ENCODE data around the gene ARAP1. TPM values are rescaled to one million over a fixed set of nuclear protein-coding genes. Genes with fewer than 3 reads are reported as not detected.

ARAP1 gene
- total RNA-seq, 1 experiment from 2014 or later: 76.1 TPM

DNA sequence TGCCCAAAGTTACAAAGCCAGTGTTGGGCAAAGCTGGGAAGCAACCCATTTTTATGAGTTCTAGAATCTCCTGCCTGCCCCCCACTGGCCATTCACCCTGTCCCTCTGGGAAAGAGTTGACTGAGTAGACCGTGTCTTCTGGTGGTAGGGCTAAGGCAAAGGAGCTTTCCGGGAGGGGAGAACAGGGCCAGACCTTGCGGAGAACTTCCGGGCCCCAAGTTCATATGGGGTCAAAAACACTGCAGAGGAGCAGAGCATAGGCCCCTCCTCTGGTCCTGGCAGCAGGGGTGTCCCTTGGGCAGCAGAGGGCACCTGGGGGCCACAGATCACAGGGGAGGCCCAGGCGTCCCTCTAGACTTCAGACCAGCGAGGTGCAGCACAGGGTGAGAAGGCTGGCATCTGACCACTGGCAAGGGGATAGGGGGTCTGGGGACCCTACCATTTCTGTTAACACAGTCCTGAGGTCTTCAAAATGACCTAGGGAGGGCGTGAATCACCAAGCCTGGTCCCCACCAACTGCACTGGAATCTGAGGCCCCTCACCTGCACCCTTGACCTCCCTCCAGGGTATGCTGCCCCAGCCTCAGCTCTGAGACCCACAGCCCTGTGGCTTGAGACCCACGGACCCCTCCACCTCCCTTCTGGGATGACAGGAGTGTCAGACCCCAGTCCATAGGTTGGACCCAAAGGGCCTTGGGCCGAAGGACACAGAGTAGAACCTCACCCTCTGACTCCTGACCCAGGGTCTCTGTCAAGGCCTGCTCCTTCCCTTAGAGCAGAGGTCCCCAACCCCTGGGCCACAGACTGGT, 1.3 kb upstream of the ARAP1 start:
- H3K27ac ChIP-seq (ENCODE audit: low read length): no peak overlapping the region

DNA sequence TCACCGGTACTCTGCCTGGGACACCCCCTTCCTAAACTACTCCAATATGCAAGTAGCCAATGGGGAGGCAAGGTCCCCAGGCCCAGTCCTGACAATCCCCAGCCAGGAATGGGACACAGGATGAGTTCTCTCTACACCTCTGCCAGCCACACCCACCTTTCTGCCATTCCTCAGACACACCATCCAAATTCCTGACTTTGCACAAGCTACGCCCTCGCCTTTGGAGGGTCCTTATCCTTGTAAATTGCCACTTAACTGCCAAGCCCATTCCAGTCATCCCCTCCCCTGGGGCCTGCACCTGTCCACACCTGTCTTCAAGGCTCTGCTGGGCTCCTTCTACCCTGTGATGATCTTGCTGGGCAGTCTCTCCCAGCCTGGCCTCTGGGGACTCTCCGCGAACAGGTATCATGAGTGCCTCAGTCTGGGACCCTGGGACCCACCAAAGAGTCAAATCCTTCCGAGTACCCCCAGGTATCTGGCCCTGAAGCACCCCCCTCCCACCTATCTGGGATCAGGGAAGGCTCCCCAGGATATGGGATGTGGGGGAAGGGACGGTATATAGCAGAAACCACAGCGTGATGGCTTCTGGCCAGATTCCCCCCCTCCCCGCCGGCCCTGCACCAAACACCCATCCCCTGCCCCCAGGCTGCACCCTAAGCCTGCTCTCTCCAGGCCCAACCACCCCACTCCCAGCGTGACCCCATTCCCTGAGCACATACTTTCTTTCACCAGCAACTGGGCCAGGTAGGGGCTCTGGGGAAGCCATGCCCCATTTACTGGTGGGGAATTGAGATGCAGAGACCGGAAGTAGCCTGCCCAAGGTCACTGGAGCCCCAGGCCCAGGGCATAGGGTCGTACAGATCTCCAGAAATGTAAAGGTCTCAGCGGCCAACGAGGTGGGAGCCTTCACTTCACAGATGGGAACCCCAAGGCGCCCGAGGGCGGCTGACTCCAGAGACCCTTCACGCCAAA, 806 bp downstream of the ARAP1 start:
- Histone ChIP-seq H3K27ac (ENCODE audit: low read length) (peak overlapping the region; percentile 90), H3K4me1 (ENCODE audit: low read length) (peaks cover 48% of the 10 kb centered on the region), H3K9ac (ENCODE audit: low read length) (peak overlapping the region; percentile 86), H3K27me3 (ENCODE audit: low read length) (no peaks in the 10 kb centered on the region), H3K4me3 (ENCODE audit: low read length) (peak overlapping the region; percentile 77), H3K4me2 (ENCODE audit: low read depth, low read length, poor library complexity, severe bottlenecking) (peak overlapping the region; percentile 85), H3K79me2 (ENCODE audit: low read length) (peaks cover 56% of the 10 kb centered on the region), H4K20me1 (ENCODE audit: insufficient read depth, low read depth, low read length) (peaks cover 21% of the 10 kb centered on the region; the same call in 1 of the 2 replicates), H3K36me3 (ENCODE audit: insufficient read depth, low read length) (no peaks in the 10 kb centered on the region), H3K9me2 (replicated peaks; ENCODE audit: insufficient read depth, low read length) (no peaks in the 10 kb centered on the region), H2AFZ (ENCODE audit: low read length) (no peak overlapping the region; the same call in 1 of the 2 replicates), H3K9me3 (ENCODE audit: low read length) (no peaks in the 10 kb centered on the region)
- peak; percentile 54 for DNase-seq

More for the DNA sequence above, 1.3 kb upstream of the ARAP1 start:
- H3K36me3 ChIP-seq (ENCODE audit: insufficient read depth, low read length): no peaks in the 10 kb centered on the region
- no peak overlapping the region for H2AFZ ChIP-seq (ENCODE audit: low read length)
- H3K9me3 ChIP-seq (ENCODE audit: low read length): no peaks in the 10 kb centered on the region
- H3K4me1 ChIP-seq (ENCODE audit: low read length): peaks cover 34% of the 10 kb centered on the region
- H3K27me3 ChIP-seq (ENCODE audit: low read length): no peaks in the 10 kb centered on the region
- peaks cover 21% of the 10 kb centered on the region; the same call in 1 of the 2 replicates for H4K20me1 ChIP-seq (ENCODE audit: insufficient read depth, low read depth, low read length)
- H3K9ac ChIP-seq (ENCODE audit: low read length): no peak overlapping the region
- peaks cover 37% of the 10 kb centered on the region for H3K79me2 ChIP-seq (ENCODE audit: low read length)
- no peak overlapping the region for H3K4me3 ChIP-seq (ENCODE audit: low read length)
- no peaks in the 10 kb centered on the region for H3K9me2 ChIP-seq (replicated peaks; ENCODE audit: insufficient read depth, low read length)
- no peak for DNase-seq
- no peak overlapping the region for H3K4me2 ChIP-seq (ENCODE audit: low read depth, low read length, poor library complexity, severe bottlenecking)

DNA sequence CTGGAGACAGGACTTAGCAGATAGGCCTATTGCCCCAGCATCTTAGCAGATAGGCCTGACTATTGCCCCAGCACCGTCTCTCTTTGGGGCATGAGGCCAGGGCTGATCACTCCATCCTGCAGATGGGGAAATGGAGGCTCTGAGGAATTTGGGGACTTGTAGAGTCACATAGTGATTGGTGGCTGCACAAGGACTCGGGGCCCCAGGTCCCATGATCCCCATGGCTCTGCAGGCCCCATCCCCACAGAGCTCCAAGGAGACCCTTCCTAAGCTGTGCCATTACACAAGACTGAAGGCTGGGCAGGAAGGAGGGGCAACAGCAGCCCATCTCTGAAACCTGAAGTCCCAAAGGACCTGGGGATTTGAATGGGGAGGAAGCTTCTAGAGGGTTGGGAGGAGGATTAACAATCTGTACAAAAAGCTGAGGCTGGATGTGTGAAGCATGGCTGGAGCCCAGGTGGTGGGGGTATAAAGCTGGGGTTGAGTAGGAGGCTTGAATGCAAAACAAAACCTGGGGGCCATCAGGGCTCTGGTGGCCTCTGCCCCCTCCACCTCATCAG, 1.6 kb downstream of the ARAP1 start:
- H3K79me2 ChIP-seq (ENCODE audit: low read length): peaks cover 64% of the 10 kb centered on the region
- no peak overlapping the region for H2AFZ ChIP-seq (ENCODE audit: low read length)
- DNase-seq: peak; percentile 82
- no peaks in the 10 kb centered on the region for H3K27me3 ChIP-seq (ENCODE audit: low read length)
- peaks cover 21% of the 10 kb centered on the region; the same call in 1 of the 2 replicates for H4K20me1 ChIP-seq (ENCODE audit: insufficient read depth, low read depth, low read length)
- H3K4me1 ChIP-seq (ENCODE audit: low read length): peaks cover 56% of the 10 kb centered on the region
- H3K9ac ChIP-seq (ENCODE audit: low read length): peak overlapping the region; percentile 86
- H3K36me3 ChIP-seq (ENCODE audit: insufficient read depth, low read length): no peaks in the 10 kb centered on the region
- no peaks in the 10 kb centered on the region for H3K9me3 ChIP-seq (ENCODE audit: low read length)
- H3K27ac ChIP-seq (ENCODE audit: low read length): peak overlapping the region; percentile 90
- peak overlapping the region; percentile 77 for H3K4me3 ChIP-seq (ENCODE audit: low read length)
- no peaks in the 10 kb centered on the region for H3K9me2 ChIP-seq (replicated peaks; ENCODE audit: insufficient read depth, low read length)
- peak overlapping the region; percentile 85 for H3K4me2 ChIP-seq (ENCODE audit: low read depth, low read length, poor library complexity, severe bottlenecking)

DNA sequence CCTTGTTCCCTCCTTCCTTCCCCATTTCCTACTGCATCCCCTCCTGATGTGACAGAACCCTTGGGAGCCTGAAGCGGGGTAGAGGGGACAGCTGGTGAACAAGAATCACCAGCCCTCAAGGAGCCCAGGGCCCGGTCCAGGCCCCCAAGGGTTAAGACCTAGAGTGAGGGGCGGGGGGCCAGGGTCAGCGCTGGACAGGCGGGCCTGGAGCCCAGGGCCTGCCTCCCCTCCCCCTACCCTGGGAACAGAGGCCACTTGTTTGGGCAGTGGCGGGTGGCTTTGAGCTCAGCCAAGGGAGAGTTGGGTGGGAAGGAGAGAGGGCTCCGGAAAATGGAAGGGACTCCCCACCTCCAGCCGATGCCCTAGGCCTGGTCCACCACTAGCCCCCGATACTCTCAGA, 2.1 kb downstream of the ARAP1 start:
- H3K4me2 ChIP-seq (ENCODE audit: low read depth, low read length, poor library complexity, severe bottlenecking): peak overlapping the region; percentile 85
- no peaks in the 10 kb centered on the region for H3K9me2 ChIP-seq (replicated peaks; ENCODE audit: insufficient read depth, low read length)
- no peaks in the 10 kb centered on the region for H3K27me3 ChIP-seq (ENCODE audit: low read length)
- no peak for DNase-seq
- H3K79me2 ChIP-seq (ENCODE audit: low read length): peaks cover 67% of the 10 kb centered on the region
- H3K9ac ChIP-seq (ENCODE audit: low read length): no peak overlapping the region; the same call in 1 of the 2 replicates
- peak overlapping the region; percentile 90 for H3K27ac ChIP-seq (ENCODE audit: low read length)
- peaks cover 60% of the 10 kb centered on the region for H3K4me1 ChIP-seq (ENCODE audit: low read length)
- no peak overlapping the region for H3K4me3 ChIP-seq (ENCODE audit: low read length)
- no peaks in the 10 kb centered on the region for H3K36me3 ChIP-seq (ENCODE audit: insufficient read depth, low read length)
- H4K20me1 ChIP-seq (ENCODE audit: insufficient read depth, low read depth, low read length): peaks cover 21% of the 10 kb centered on the region; the same call in 1 of the 2 replicates
- H3K9me3 ChIP-seq (ENCODE audit: low read length): no peaks in the 10 kb centered on the region
- no peak overlapping the region for H2AFZ ChIP-seq (ENCODE audit: low read length)

DNA sequence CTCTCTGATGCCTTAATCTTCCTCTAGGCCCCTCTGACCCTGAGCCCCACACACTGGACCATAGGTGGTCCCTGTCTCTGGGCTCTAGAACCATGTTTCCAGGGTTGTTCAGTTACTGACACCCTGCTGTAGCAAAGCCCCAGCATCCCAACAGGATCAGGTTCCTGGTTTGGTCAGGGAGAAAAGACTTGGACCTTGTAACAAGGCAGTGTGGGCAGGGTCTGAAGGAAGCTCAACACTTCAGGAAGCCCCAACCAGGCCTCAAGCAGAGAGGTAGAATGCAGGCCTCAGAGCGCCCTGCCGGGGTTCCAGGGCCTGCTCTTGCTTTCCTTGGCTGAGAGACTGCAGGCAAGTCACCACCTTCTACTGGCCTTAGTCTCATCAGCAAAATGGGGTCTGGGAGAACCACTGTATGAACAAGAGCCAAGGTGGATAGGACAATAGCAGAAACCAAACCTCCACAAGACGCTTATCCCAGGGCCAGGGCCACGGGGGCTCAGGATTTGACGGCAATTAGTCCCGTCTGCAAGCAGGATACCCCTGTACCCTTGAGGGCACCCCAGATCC, 4.8 kb downstream of the ARAP1 start:
- no peak for DNase-seq
- H2AFZ ChIP-seq (ENCODE audit: low read length): no peak overlapping the region
- H3K36me3 ChIP-seq (ENCODE audit: insufficient read depth, low read length): no peaks in the 10 kb centered on the region
- H3K9me3 ChIP-seq (ENCODE audit: low read length): no peaks in the 10 kb centered on the region
- peaks cover 33% of the 10 kb centered on the region; the same call in 1 of the 2 replicates for H4K20me1 ChIP-seq (ENCODE audit: insufficient read depth, low read depth, low read length)
- no peak overlapping the region for H3K9ac ChIP-seq (ENCODE audit: low read length)
- H3K4me2 ChIP-seq (ENCODE audit: low read depth, low read length, poor library complexity, severe bottlenecking): no peak overlapping the region
- peaks cover 77% of the 10 kb centered on the region for H3K4me1 ChIP-seq (ENCODE audit: low read length)
- H3K27ac ChIP-seq (ENCODE audit: low read length): peak overlapping the region; percentile 36
- H3K9me2 ChIP-seq (replicated peaks; ENCODE audit: insufficient read depth, low read length): no peaks in the 10 kb centered on the region
- no peak overlapping the region for H3K4me3 ChIP-seq (ENCODE audit: low read length)
- H3K79me2 ChIP-seq (ENCODE audit: low read length): peaks cover 92% of the 10 kb centered on the region
- H3K27me3 ChIP-seq (ENCODE audit: low read length): no peaks in the 10 kb centered on the region

DNA sequence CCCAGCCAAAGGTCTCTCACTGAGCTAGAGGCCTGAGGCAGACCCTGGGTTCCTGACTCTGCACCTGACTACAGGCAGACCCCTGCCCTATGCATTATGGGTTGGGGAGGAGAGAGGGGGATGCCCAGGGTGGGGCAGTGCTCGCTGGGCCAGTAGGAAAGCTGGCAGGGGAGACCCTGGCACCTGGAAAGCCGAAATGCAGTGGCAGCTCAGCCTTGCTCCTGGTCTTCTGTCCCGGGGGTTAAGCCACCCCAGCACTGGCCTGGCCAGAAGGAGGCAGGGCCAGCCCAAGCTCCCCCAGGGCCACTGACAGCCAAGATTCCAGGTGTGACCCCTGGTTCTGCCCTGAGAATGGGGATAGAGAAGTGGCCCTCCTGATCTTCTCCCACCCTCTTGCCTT, 5.4 kb downstream of the ARAP1 start:
- no peak overlapping the region for H2AFZ ChIP-seq (ENCODE audit: low read length)
- no peak overlapping the region for H3K9ac ChIP-seq (ENCODE audit: low read length)
- no peaks in the 10 kb centered on the region for H3K36me3 ChIP-seq (ENCODE audit: insufficient read depth, low read length)
- H3K4me1 ChIP-seq (ENCODE audit: low read length): peaks cover 83% of the 10 kb centered on the region
- DNase-seq: no peak
- no peaks in the 10 kb centered on the region for H3K9me3 ChIP-seq (ENCODE audit: low read length)
- no peaks in the 10 kb centered on the region for H3K27me3 ChIP-seq (ENCODE audit: low read length)
- no peak overlapping the region for H3K4me2 ChIP-seq (ENCODE audit: low read depth, low read length, poor library complexity, severe bottlenecking)
- no peaks in the 10 kb centered on the region for H3K9me2 ChIP-seq (replicated peaks; ENCODE audit: insufficient read depth, low read length)
- H4K20me1 ChIP-seq (ENCODE audit: insufficient read depth, low read depth, low read length): peaks cover 33% of the 10 kb centered on the region; the same call in 1 of the 2 replicates
- no peak overlapping the region for H3K4me3 ChIP-seq (ENCODE audit: low read length)
- H3K27ac ChIP-seq (ENCODE audit: low read length): peak overlapping the region; percentile 36
- H3K79me2 ChIP-seq (ENCODE audit: low read length): peaks cover 94% of the 10 kb centered on the region

DNA sequence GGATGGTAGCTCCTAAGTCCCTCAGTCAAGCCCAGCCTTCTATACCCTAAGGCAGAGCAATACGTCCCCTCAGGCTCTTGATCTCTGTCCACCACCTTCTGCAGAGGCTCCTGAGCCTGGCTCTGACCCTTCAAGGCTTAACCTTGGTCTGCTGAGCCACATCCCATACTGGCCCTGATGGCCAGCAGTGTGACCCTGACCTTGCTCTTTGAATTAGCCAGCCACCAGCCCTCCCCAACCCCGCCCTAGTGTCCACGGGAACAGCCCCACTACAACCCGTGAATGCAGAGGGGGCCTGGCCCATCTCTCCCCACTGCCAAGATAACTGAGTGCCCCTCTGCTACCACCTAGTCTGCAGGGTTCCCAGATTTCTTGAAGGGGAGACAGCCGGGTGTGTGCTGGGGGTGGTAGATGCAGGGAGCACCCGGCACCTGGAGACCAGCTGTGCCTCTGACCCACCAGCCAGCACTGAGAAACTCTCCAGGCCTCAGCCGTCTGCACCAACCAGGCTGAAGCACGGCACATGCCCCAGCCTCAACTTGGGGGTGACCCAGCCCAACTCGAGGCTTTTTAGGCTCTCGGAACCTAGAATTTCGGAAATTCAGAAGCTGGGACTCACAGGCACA, 6.2 kb downstream of the ARAP1 start:
- peak overlapping the region; percentile 31; the same call in 1 of the 2 replicates for H3K27ac ChIP-seq (ENCODE audit: low read length)
- no peak overlapping the region for H3K4me2 ChIP-seq (ENCODE audit: low read depth, low read length, poor library complexity, severe bottlenecking)
- H2AFZ ChIP-seq (ENCODE audit: low read length): no peak overlapping the region
- DNase-seq: no peak
- H3K4me3 ChIP-seq (ENCODE audit: low read length): no peak overlapping the region
- H3K79me2 ChIP-seq (ENCODE audit: low read length): peaks cover 94% of the 10 kb centered on the region
- no peaks in the 10 kb centered on the region for H3K9me3 ChIP-seq (ENCODE audit: low read length)
- H3K9ac ChIP-seq (ENCODE audit: low read length): no peak overlapping the region
- no peaks in the 10 kb centered on the region for H3K27me3 ChIP-seq (ENCODE audit: low read length)
- peaks cover 86% of the 10 kb centered on the region for H3K4me1 ChIP-seq (ENCODE audit: low read length)
- H3K9me2 ChIP-seq (replicated peaks; ENCODE audit: insufficient read depth, low read length): no peaks in the 10 kb centered on the region
- no peaks in the 10 kb centered on the region for H3K36me3 ChIP-seq (ENCODE audit: insufficient read depth, low read length)
- H4K20me1 ChIP-seq (ENCODE audit: insufficient read depth, low read depth, low read length): peaks cover 29% of the 10 kb centered on the region; the same call in 1 of the 2 replicates
